K562 (cell line): ENCODE measurements around the gene NCKIPSD. TPM values are rescaled to one million over a fixed set of nuclear protein-coding genes. Genes with fewer than 3 reads are reported as not detected.

Source experiments
- ADNP ChIP-seq: fragments of 200-800 bp; sonication (Bioruptor generic); IDR thresholded peaks from 2 replicates; pipeline ENCODE4 v1.6.1; 2016; ENCODE audit warnings: missing genetic modification characterization, missing compliant biosample characterization
- ARID4B ChIP-seq: sonication (generic); formaldehyde crosslinking; IDR thresholded peaks from 2 replicates; pipeline ENCODE4 v1.8.0; 2022; ENCODE audit warnings: mild to moderate bottlenecking, missing genetic modification reagents
- BRD4 ChIP-seq: fragments of 200-600 bp; sonication (generic); IDR thresholded peaks from 2 replicates; pipeline ENCODE4 v1.6.1; 2017; ENCODE audit warnings: inconsistent platforms
- CLOCK ChIP-seq: fragments of 250-450 bp; sonication (Bioruptor Pico); IDR thresholded peaks from 2 replicates; pipeline ENCODE4 v1.4.0; 2020; ENCODE audit warnings: mild to moderate bottlenecking, moderate library complexity, borderline replicate concordance
- HDGF ChIP-seq: fragments of 450-650 bp; IDR thresholded peaks from 2 replicates; pipeline ENCODE4 v1.6.1; 2016
- MYC ChIP-seq, 2 experiments: fragments of 250-450 bp in 1 of 2; sonication (Bioruptor Pico) in 1 of 2; IDR thresholded peaks; 2 replicates each; pipeline versions ENCODE4 v1.5.1 to v1.6.1; 2012 to 2021; ENCODE audit warnings: low read depth in 2 of 2, borderline replicate concordance in 1 of 2, improper control_type of control experiment in 1 of 2, low read length in 1 of 2, mild to moderate bottlenecking in 1 of 2, moderate library complexity in 1 of 2
- POLR2AphosphoS2 ChIP-seq: IDR thresholded peaks from 2 replicates; pipeline ENCODE4 v1.6.1; 2012; ENCODE audit warnings: low read length, improper control_type of control experiment
- RREB1 ChIP-seq: fragments of 250-450 bp; sonication (Bioruptor Pico); IDR thresholded peaks from 2 replicates; pipeline ENCODE4 v1.4.0; 2020
- SAFB2 ChIP-seq: fragments of 200-400 bp; formaldehyde crosslinking; IDR thresholded peaks from 2 replicates; pipeline ENCODE4 v1.6.1; 2018; ENCODE audit warnings: borderline replicate concordance, low read length, low read depth, moderate library complexity; ENCODE audit not compliant: severe bottlenecking
- SMAD4 ChIP-seq: fragments of 250-450 bp; sonication (Bioruptor Pico); conservative IDR thresholded peaks from 2 replicates; pipeline ENCODE4 v1.8.0; 2021; ENCODE audit warnings: inconsistent platforms, mild to moderate bottlenecking, moderate library complexity
- STAT5B ChIP-seq: fragments of 250-450 bp; sonication (Bioruptor Pico); IDR thresholded peaks from 2 replicates; pipeline ENCODE4 v1.8.0; 2021; ENCODE audit warnings: mild to moderate bottlenecking, inconsistent platforms
- YBX1 ChIP-seq: fragments of 450-650 bp; IDR thresholded peaks from 2 replicates; pipeline ENCODE4 v1.7.1; 2016; ENCODE audit warnings: mild to moderate bottlenecking
- polyA plus RNA-seq, 8 experiments: library from polyadenylated mRNA; depleted of rRNA in 4 of 8; stranded (reverse) in 5 of 8; unstranded in 3 of 8; fragments of >200 nt; fragmentation: Nextera tagmentation in 2 of 8; fragmentation: Illumina TruSeq in 1 of 8; extraction: Ambion mirVana in 2 of 8; extraction: Trizol in 1 of 8; gene quantifications; 2 replicates each; pipeline versions ENCODE4 v1.2.1 to v1.2.3, GENCODE V29; 2011 to 2014; ENCODE audit warnings: inconsistent platforms in 1 of 8, missing spikeins in 1 of 8
- total RNA-seq, 7 experiments: library from RNA; depleted of rRNA in 6 of 7; stranded (reverse); fragments of >200 nt in 6 of 7; fragmentation: Illumina TruSeq in 2 of 7; extraction: Trizol in 2 of 7; gene quantifications; 2 replicates each; pipeline versions ENCODE4 v1.2.1 to v1.2.3, GENCODE V29; 2011 to 2021; ENCODE audit warnings: low replicate concordance in 1 of 7

Gene NCKIPSD
- total and polyA plus RNA-seq, 9 of the 15 experiments (the other 6 are each of a cell fraction or from before 2014, with no cell fraction given): 0.49 to 24.4 (median 12.3) TPM

GRCh38 chr3:48685603-48686511 lies at the start of gene NCKIPSD (continued):
- TF ChIP-seq RREB1 (CRISPR knock-in tag) (no peak), HDGF (no peak), STAT5B (CRISPR knock-in tag) (no peak), ADNP (tag) (no peak), SAFB2 (no peak), BRD4 (no peak), CLOCK (no peak), ARID4B (CRISPR knock-in tag) (peak; percentile 61; the same call in 1 of the 2 replicates), YBX1 (no peak), POLR2AphosphoS2 (no peak), SMAD4 (CRISPR knock-in tag) (0 out of 2 replicates have a peak, but pooled peaks have one; percentile 40), MYC (IDR thresholded peaks at IDR 0.05; ENCODE audit: low read depth, low read length) (peak; percentile 52; the same call in 1 of the 2 replicates), MYC (CRISPR knock-in tag; IDR thresholded peaks at IDR 0.05; ENCODE audit: borderline replicate concordance, low read depth) (no peak)
